ENCODE data around the gene SAMD5.

The SAMD5 gene

GRCh38 chr6:147479857-147480256, 28.6 kb upstream of the SAMD5 start:
- DNase-seq (ENCODE audit: low read depth, low spot score), result no peak
- in situ Hi-C loops (cut with HindIII; ENCODE audit: low sequenced_read_pairs), result no loop called here
- H3K4me3 ChIP-seq (ENCODE audit: low read depth, low read length), result no peak overlapping the region
- TF ChIP-seq, protein P1, sequence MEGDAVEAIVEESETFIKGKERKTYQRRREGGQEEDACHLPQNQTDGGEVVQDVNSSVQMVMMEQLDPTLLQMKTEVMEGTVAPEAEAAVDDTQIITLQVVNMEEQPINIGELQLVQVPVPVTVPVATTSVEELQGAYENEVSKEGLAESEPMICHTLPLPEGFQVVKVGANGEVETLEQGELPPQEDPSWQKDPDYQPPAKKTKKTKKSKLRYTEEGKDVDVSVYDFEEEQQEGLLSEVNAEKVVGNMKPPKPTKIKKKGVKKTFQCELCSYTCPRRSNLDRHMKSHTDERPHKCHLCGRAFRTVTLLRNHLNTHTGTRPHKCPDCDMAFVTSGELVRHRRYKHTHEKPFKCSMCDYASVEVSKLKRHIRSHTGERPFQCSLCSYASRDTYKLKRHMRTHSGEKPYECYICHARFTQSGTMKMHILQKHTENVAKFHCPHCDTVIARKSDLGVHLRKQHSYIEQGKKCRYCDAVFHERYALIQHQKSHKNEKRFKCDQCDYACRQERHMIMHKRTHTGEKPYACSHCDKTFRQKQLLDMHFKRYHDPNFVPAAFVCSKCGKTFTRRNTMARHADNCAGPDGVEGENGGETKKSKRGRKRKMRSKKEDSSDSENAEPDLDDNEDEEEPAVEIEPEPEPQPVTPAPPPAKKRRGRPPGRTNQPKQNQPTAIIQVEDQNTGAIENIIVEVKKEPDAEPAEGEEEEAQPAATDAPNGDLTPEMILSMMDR (IDR thresholded peaks at IDR 0.05; ENCODE audit: low read depth, low read length), result no peak

GRCh38 chr6:147486683-147487082, 21.8 kb upstream of the SAMD5 start:
- in situ Hi-C loops (cut with HindIII; ENCODE audit: low sequenced_read_pairs), result no loop called here
- H3K4me3 ChIP-seq (ENCODE audit: low read depth, low read length), result no peak overlapping the region
- TF ChIP-seq, protein P1 (IDR thresholded peaks at IDR 0.05; ENCODE audit: low read depth, low read length), result no peak
- DNase-seq (ENCODE audit: low read depth, low spot score), result no peak

GRCh38 chr6:147497472-147497871, 11.0 kb upstream of the SAMD5 start:
- TF ChIP-seq, protein P1 (IDR thresholded peaks at IDR 0.05; ENCODE audit: low read depth, low read length), result no peak
- in situ Hi-C loops (cut with HindIII; ENCODE audit: low sequenced_read_pairs), result no loop called here
- no peak for DNase-seq (ENCODE audit: low read depth, low spot score)
- H3K4me3 ChIP-seq (ENCODE audit: low read depth, low read length), result no peak overlapping the region

GRCh38 chr6:147503587-147503986, 4.9 kb upstream of the SAMD5 start:
- TF ChIP-seq, protein P1 (IDR thresholded peaks at IDR 0.05; ENCODE audit: low read depth, low read length), result no peak
- in situ Hi-C loops (cut with HindIII; ENCODE audit: low sequenced_read_pairs), result no loop called here
- no peak overlapping the region for H3K4me3 ChIP-seq (ENCODE audit: low read depth, low read length)
- DNase-seq (ENCODE audit: low read depth, low spot score), result no peak

DNA sequence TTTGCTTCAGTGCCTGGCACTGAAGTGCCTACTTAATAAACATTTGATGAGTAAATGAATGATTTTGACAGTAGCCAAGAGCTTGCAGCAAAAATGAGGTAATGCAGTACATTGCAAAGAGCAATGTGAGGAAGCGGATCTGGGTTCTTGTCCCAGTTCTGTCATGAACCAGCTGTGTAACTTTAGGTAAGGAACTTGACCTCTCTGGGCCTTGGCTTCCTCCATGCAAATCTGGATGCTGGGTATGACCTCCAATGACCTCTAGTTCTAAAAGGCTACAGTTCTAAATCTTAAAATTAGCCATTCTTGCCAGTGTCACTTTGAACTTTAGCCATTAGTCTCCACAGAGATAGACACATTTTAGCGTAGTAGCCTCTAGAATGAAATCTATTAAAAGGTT, 3.6 kb upstream of the SAMD5 start:
- TF ChIP-seq, protein P1 (IDR thresholded peaks at IDR 0.05; ENCODE audit: low read depth, low read length), result no peak
- DNase-seq (ENCODE audit: low read depth, low spot score), result no peak
- in situ Hi-C loops (cut with HindIII; ENCODE audit: low sequenced_read_pairs), result no loop called here
- no peak overlapping the region for H3K4me3 ChIP-seq (ENCODE audit: low read depth, low read length)

DNA sequence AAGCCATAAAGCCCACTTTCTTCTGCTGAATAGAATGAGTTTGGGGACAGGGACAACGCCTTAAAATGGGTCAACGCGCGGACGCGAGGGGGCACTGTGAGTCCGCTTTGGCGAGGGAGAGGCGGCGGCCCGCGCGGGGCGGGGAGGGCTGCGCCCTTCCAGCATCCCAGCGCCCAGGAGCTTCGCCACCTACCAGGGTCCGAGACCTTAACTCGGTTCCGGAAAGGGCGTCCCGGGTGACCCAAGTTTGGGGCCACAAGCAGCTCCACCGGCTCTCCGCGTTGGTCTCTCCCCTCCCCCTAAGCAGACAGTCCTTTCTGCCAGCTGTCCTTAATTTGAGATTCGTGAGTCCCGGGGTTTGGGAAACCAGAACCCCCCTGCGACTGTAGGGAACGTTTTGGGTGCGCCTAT, 1.8 kb upstream of the SAMD5 start:
- TF ChIP-seq, protein P1 (IDR thresholded peaks at IDR 0.05; ENCODE audit: low read depth, low read length), result peak; percentile 80
- peak overlapping the region; percentile 67 for H3K4me3 ChIP-seq (ENCODE audit: low read depth, low read length)
- peak; percentile 50 for DNase-seq (ENCODE audit: low read depth, low spot score)
- in situ Hi-C loops (cut with HindIII; ENCODE audit: low sequenced_read_pairs), result no loop called here
